ENCODE data around the gene SLC5A11.

- TF ChIP-seq, protein P1, sequence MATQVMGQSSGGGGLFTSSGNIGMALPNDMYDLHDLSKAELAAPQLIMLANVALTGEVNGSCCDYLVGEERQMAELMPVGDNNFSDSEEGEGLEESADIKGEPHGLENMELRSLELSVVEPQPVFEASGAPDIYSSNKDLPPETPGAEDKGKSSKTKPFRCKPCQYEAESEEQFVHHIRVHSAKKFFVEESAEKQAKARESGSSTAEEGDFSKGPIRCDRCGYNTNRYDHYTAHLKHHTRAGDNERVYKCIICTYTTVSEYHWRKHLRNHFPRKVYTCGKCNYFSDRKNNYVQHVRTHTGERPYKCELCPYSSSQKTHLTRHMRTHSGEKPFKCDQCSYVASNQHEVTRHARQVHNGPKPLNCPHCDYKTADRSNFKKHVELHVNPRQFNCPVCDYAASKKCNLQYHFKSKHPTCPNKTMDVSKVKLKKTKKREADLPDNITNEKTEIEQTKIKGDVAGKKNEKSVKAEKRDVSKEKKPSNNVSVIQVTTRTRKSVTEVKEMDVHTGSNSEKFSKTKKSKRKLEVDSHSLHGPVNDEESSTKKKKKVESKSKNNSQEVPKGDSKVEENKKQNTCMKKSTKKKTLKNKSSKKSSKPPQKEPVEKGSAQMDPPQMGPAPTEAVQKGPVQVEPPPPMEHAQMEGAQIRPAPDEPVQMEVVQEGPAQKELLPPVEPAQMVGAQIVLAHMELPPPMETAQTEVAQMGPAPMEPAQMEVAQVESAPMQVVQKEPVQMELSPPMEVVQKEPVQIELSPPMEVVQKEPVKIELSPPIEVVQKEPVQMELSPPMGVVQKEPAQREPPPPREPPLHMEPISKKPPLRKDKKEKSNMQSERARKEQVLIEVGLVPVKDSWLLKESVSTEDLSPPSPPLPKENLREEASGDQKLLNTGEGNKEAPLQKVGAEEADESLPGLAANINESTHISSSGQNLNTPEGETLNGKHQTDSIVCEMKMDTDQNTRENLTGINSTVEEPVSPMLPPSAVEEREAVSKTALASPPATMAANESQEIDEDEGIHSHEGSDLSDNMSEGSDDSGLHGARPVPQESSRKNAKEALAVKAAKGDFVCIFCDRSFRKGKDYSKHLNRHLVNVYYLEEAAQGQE (IDR thresholded peaks at IDR 0.05; ENCODE audit: insufficient read depth in 1 of 2, low read depth in 2 of 2, low read length in 2 of 2): no peak
- TF ChIP-seq TAF1 (IDR thresholded peaks at IDR 0.05; ENCODE audit: borderline replicate concordance, insufficient read depth, low read length) (no peak), POLR2AphosphoS5 (IDR thresholded peaks at IDR 0.05; ENCODE audit: low read depth, low read length) (no peak)
These were observed 22.8 kb upstream of the SLC5A11 start for GRCh38 chr16:24822974-24823373.

Measured in PFSK-1 (cell line).